ENCODE data around the gene KDM6B. TPM values are rescaled to one million over a fixed set of nuclear protein-coding genes. Genes with fewer than 3 reads are reported as not detected.
"Not testable (repeated sequence)": the region's sequence is repeated elsewhere in the genome, so short reads cannot be mapped to it uniquely, and the experiment has no call there.

The KDM6B gene
- total and polyA plus RNA-seq, 5 donors from 2014 or later, result 0.30 to 255 (median 0.53) TPM

DNA sequence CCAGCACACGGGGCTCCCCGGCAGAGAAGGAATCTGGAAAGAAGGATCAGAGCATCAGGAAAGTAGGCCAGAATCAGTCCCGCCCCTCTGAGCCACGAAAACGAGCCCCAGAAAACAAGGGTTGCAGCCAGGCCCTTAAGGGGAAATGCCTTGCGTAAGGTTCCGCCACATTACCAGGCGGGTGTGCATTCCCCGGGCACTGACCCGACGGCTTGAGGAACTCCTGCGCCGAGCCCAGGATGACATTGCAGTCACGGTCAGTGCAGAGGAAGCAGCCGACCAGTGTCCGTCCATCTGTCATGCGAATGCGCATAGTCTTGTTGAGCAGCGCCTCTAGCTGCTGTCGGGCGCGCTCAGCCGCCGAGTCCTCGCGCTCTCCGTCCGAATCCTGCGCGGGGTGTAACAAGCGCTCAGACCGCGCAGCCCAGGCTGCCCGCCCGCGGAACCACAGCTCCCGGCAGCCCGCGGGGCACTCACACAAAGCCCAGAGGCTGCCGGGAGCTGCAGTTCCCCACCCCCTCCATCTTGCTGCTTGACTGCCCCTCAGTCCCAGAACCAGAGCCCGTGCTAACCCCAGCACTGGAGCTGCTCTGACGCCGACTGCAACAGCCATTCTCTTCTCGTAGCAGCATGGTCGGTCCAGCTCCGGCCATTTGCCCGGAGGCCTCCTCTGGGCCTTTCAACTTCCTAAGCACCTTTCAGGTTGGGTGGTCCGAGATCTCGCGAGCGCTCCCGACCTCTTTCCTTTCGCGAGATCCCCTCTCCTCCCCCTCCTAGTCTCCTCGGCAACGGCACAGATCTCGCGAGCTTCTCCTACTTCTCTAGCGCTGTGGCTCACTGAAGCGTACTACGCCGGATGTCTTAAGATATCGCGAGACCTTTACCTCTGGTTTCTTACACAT lies 23.0 kb downstream of the KDM6B start, which contains the start of gene NAA38:
Gene NAA38 (minus strand): TSS at position 749 of the 902 bp plus-strand sequence. CDS start 96 bp downstream, at position 653.
- peak; percentile 87 to 88 for ATAC-seq (ENCODE audit: low read depth in 2 of 2)
- no peaks in the 10 kb centered on the region for H3K27me3 Mint-ChIP-seq
- no peaks in the 10 kb centered on the region for H3K9me3 Mint-ChIP-seq
- no peak within 1 kb of the TSS for H3K27ac Mint-ChIP-seq
- Histone ChIP-seq H3K4me1 (ENCODE audit: control insufficient read depth, insufficient read depth, low read length, poor library complexity, severe bottlenecking) (peaks cover 34% of the 10 kb centered on the region), H3K27me3 (ENCODE audit: control insufficient read depth, insufficient read depth, low read length) (no peaks in the 10 kb centered on the region), H3K4me3 (ENCODE audit: low read depth, low read length) (peak within 1 kb of the TSS; percentile 98), H3K36me3 (ENCODE audit: control insufficient read depth, insufficient read depth, low read length) (peaks cover 8% of the 10 kb centered on the region), H3K9me3 (ENCODE audit: control insufficient read depth in 2 of 2, low read length in 2 of 2) (no peaks in the 10 kb centered on the region), H3K27ac (ENCODE audit: insufficient read depth, low read length, poor library complexity, severe bottlenecking) (peak within 1 kb of the TSS; percentile 89)
- H3K36me3 Mint-ChIP-seq, result no peaks in the 10 kb centered on the region
- no peak within 1 kb of the TSS for H3K4me3 Mint-ChIP-seq
- peaks cover 0 to 13% (median 4%) of the 10 kb centered on the region in 4 donors for H3K4me1 Mint-ChIP-seq
- peak; percentile 94 to 99 (median 98) for DNase-seq

DNA sequence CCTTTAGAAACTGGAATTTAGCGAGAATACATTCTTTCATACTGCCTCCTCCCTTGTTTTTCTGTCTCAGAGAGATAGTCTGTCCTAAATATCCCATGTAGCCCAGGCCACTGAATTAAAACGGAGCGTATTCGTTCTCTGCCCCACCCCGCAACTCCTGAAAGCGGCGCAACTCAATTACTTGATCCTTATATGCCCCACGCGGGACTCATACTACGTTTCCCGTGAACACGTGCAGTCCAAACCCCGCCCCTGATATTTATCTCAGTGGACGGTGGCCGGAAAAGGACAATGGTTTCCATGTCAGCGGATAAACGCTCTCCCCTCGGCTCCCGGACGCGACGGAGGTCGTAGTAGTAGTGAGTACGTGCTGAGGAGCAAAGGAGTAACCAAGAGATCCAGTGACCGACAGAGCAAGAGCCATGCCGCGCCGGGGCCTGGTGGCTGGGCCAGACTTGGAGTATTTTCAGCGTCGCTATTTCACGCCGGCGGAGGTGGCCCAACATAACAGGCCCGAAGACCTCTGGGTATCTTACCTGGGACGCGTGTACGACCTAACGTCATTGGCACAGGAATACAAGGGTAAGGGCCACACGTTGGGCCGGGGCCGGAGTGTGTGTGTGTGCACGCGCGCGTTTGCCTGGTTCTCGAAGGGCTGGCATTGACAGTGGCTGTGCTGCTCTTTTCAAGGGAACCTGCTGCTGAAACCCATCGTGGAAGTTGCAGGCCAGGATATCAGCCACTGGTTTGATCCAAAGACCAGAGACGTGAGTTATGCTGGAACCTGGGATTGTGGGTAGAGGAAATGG lies 23.9 kb downstream of the KDM6B start, which contains the start of gene CYB5D1:
Gene CYB5D1 (plus strand): TSS at position 291 of the 809 bp plus-strand sequence. CDS start 132 bp downstream, at position 423.
- H3K27ac ChIP-seq (ENCODE audit: insufficient read depth, low read length, poor library complexity, severe bottlenecking), result peak within 1 kb of the TSS; percentile 89
- no peaks in the 10 kb centered on the region for H3K9me3 ChIP-seq (ENCODE audit: control insufficient read depth in 2 of 2, low read length in 2 of 2)
- peaks cover 4 to 16% (median 6%) of the 10 kb centered on the region in 4 donors for H3K4me1 Mint-ChIP-seq
- H3K27me3 Mint-ChIP-seq, result no peaks in the 10 kb centered on the region
- ATAC-seq (ENCODE audit: low read depth in 2 of 2) (peak; percentile 56), DNase-seq (peak; percentile 80 to 95 (median 94))
- peaks cover 3% of the 10 kb centered on the region for H3K36me3 ChIP-seq (ENCODE audit: control insufficient read depth, insufficient read depth, low read length)
- H3K36me3 Mint-ChIP-seq, result no peaks in the 10 kb centered on the region
- H3K4me3 Mint-ChIP-seq, result no peak within 1 kb of the TSS
- H3K4me1 ChIP-seq (ENCODE audit: control insufficient read depth, insufficient read depth, low read length, poor library complexity, severe bottlenecking), result peaks cover 31% of the 10 kb centered on the region
- no peak within 1 kb of the TSS for H3K27ac Mint-ChIP-seq
- H3K9me3 Mint-ChIP-seq, result no peaks in the 10 kb centered on the region
- no peaks in the 10 kb centered on the region for H3K27me3 ChIP-seq (ENCODE audit: control insufficient read depth, insufficient read depth, low read length)
- peak within 1 kb of the TSS; percentile 98 for H3K4me3 ChIP-seq (ENCODE audit: low read depth, low read length)

DNA sequence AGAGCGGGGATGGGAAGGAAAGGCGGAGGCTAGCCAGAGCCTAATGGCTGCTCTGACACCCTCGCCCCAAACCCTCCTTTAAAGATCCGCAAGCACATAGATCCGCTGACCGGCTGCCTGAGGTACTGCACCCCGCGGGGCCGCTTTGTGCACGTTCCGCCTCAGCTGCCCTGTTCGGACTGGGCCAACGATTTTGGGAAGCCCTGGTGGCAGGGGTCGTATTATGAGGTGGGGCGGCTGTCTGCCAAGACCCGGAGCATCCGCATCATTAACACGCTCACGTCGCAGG lies 24.4 kb downstream of the KDM6B start:
- no peaks in the 10 kb centered on the region for H3K36me3 ChIP-seq (ENCODE audit: control insufficient read depth, insufficient read depth, low read length)
- Mint-ChIP-seq H3K9me3 (no peaks in the 10 kb centered on the region), H3K4me3 (no peak overlapping the region), H3K27me3 (no peaks in the 10 kb centered on the region), H3K4me1 (peaks cover 4 to 17% (median 6%) of the 10 kb centered on the region in 4 donors), H3K27ac (no peak overlapping the region), H3K36me3 (no peaks in the 10 kb centered on the region)
- peaks cover 31% of the 10 kb centered on the region for H3K4me1 ChIP-seq (ENCODE audit: control insufficient read depth, insufficient read depth, low read length, poor library complexity, severe bottlenecking)
- H3K9me3 ChIP-seq (ENCODE audit: control insufficient read depth in 2 of 2, low read length in 2 of 2), result no peaks in the 10 kb centered on the region
- peak in 1 of 3 donors; percentile 22 for DNase-seq
- peak overlapping the region; percentile 89 for H3K27ac ChIP-seq (ENCODE audit: insufficient read depth, low read length, poor library complexity, severe bottlenecking)
- no peak for ATAC-seq (ENCODE audit: low read depth in 2 of 2)
- no peaks in the 10 kb centered on the region for H3K27me3 ChIP-seq (ENCODE audit: control insufficient read depth, insufficient read depth, low read length)
- peak overlapping the region; percentile 98 for H3K4me3 ChIP-seq (ENCODE audit: low read depth, low read length)

DNA sequence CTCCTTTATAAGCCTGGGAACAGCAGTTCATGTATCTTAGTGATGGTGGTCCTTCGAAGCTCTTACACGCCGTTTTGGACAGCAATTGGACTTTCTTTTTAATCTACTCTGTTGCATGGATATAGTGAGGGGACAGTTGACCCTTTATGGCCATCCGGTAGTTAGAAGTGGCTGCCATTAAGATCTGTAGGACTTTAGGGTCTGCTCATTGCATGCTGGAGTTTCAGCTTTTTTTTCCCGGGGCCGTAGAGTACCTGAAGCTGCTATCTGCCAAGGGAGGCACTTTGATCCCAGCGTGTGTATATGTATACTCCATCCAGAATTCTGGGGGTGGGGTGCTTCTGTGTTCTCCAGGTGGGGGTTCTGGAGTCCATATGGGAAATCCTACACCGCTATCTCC lies 25.0 kb downstream of the KDM6B start:
- DNase-seq, result no peak
- peak overlapping the region in 2 of 3 donors; percentile 20 to 55 for H3K27ac Mint-ChIP-seq

DNA sequence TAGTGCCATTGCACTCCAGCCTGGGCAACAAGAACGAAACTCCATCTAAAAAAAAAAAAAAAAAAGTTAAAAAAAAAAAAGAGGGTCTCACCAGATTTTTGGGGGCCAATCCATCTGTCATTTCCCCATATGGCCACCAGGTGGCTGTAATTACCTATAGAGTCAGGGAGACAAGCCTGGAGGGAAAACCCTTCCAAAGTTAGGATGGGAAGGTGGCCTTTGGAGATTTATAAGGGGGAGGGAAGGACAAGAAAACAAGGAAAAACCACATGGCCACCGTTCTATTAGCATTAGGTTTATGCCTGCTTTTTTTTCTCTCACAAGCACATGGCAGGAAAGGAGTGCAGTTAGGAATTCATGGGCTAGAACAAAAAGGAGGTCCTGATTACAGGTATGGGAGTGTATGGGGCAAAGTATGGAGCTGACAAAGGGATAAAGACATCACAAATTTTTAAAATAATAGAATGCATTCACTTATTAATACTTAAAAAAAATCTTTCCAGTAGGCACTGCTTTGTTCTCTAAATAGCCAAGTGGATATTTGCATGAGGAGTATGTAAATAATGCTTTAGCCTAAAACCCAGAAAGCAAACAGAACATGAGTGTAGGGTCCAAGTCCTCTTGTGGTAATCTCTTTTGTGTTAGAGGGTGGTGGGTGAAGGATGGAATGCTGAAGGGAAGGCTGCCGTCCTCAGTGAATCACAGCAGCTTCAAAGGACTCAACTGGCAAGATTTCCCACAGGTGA lies 28.8 kb downstream of the KDM6B start:
- Mint-ChIP-seq H3K27me3 (no peaks in the 10 kb centered on the region), H3K36me3 (peaks cover 17% of the 10 kb centered on the region)

More for the DNA sequence above, 25.0 kb downstream of the KDM6B start:
- Histone ChIP-seq H3K4me3 (ENCODE audit: low read depth, low read length) (no peak overlapping the region), H3K9me3 (ENCODE audit: control insufficient read depth in 2 of 2, low read length in 2 of 2) (no peaks in the 10 kb centered on the region), H3K4me1 (ENCODE audit: control insufficient read depth, insufficient read depth, low read length, poor library complexity, severe bottlenecking) (peaks cover 31% of the 10 kb centered on the region), H3K27ac (ENCODE audit: insufficient read depth, low read length, poor library complexity, severe bottlenecking) (no peak overlapping the region), H3K27me3 (ENCODE audit: control insufficient read depth, insufficient read depth, low read length) (no peaks in the 10 kb centered on the region), H3K36me3 (ENCODE audit: control insufficient read depth, insufficient read depth, low read length) (no peaks in the 10 kb centered on the region)
- Mint-ChIP-seq H3K4me3 (peak overlapping the region in 1 of 4 donors; percentile 56), H3K27me3 (no peaks in the 10 kb centered on the region), H3K36me3 (no peaks in the 10 kb centered on the region), H3K4me1 (peaks cover 4 to 15% (median 5%) of the 10 kb centered on the region in 4 donors), H3K9me3 (no peaks in the 10 kb centered on the region)
- ATAC-seq (ENCODE audit: low read depth in 2 of 2), result no peak

DNA sequence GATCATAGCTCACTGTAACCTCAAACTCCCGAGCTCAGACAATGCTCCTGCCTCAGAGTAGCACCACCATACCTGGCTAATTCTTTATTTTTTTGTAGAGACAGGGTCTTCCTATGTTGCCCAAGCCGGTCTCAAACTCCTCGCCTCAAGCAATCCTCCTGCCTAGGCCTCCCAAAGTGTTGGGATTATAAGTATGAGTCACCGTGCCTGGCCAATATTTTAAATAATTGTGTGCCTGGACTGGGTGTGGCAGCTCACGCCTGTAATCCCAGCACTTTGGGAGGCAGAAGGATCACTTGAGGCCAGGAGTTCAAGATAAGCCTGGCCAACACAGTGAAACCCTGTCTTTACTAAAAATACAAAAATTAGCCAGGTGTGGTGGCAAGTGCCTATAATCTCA lies 30.4 kb downstream of the KDM6B start:
- not testable (repeated sequence) for H3K27me3 ChIP-seq (ENCODE audit: control insufficient read depth, insufficient read depth, low read length); DNase-seq; H3K4me3 ChIP-seq (ENCODE audit: low read depth, low read length); H3K27ac ChIP-seq (ENCODE audit: insufficient read depth, low read length, poor library complexity, severe bottlenecking); H3K27me3 Mint-ChIP-seq; H3K36me3 ChIP-seq (ENCODE audit: control insufficient read depth, insufficient read depth, low read length); ATAC-seq (ENCODE audit: low read depth in 2 of 2); H3K9me3 ChIP-seq (ENCODE audit: control insufficient read depth in 2 of 2, low read length in 2 of 2); H3K9me3 Mint-ChIP-seq; H3K27ac Mint-ChIP-seq; H3K4me3 Mint-ChIP-seq
- peaks cover 19% of the 10 kb centered on the region for H3K36me3 Mint-ChIP-seq
- peaks cover 13 to 37% (median 24%) of the 10 kb centered on the region in 4 donors for H3K4me1 Mint-ChIP-seq
- peaks cover 16% of the 10 kb centered on the region for H3K4me1 ChIP-seq (ENCODE audit: control insufficient read depth, insufficient read depth, low read length, poor library complexity, severe bottlenecking)

More for the DNA sequence above, 28.8 kb downstream of the KDM6B start:
- H3K4me3 ChIP-seq (ENCODE audit: low read depth, low read length), result no peak overlapping the region
- peak; percentile 33 to 43 (median 41) for DNase-seq
- Mint-ChIP-seq H3K9me3 (no peaks in the 10 kb centered on the region), H3K27ac (peak overlapping the region in 2 of 3 donors; percentile 48 to 81), H3K4me1 (peaks cover 8 to 25% (median 14%) of the 10 kb centered on the region in 4 donors), H3K4me3 (peak overlapping the region in 1 of 4 donors; percentile 0)
- no peak for ATAC-seq (ENCODE audit: low read depth in 2 of 2)
- no peak overlapping the region for H3K27ac ChIP-seq (ENCODE audit: insufficient read depth, low read length, poor library complexity, severe bottlenecking)
- H3K4me1 ChIP-seq (ENCODE audit: control insufficient read depth, insufficient read depth, low read length, poor library complexity, severe bottlenecking), result peaks cover 16% of the 10 kb centered on the region
- no peaks in the 10 kb centered on the region for H3K27me3 ChIP-seq (ENCODE audit: control insufficient read depth, insufficient read depth, low read length)
- H3K9me3 ChIP-seq (ENCODE audit: control insufficient read depth in 2 of 2, low read length in 2 of 2), result no peaks in the 10 kb centered on the region
- no peaks in the 10 kb centered on the region for H3K36me3 ChIP-seq (ENCODE audit: control insufficient read depth, insufficient read depth, low read length)

DNA sequence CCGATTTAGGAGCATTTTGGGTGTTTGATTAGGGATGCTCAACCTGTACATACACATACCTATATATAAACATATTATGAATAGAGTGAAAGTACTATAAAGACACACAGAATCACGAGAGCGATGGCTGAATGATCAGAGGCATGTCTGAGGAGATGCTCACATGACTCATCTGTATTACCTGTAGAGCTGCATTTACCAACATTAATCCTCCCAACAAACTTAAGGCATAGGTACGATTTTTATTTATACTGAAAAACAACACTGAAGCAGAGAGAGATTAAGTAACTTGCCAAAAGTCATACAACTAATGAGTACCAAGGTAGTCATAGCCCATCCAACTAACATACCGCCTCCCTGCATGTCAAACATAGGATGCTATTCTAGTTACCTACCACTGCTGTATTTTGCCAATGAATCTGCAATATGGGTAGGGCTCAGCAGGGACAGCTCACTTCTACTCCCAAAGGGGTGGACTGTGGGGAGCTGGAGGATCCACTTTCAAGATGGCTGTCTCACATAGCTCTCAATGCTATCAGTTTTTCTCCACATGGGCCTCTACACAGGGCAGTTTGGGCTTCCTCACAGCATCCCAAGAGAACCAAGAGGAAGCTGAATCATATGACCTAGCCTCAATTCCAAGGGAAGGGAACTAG lies 31.1 kb downstream of the KDM6B start:
- Histone ChIP-seq H3K36me3 (ENCODE audit: control insufficient read depth, insufficient read depth, low read length) (no peaks in the 10 kb centered on the region), H3K4me1 (ENCODE audit: control insufficient read depth, insufficient read depth, low read length, poor library complexity, severe bottlenecking) (peaks cover 16% of the 10 kb centered on the region), H3K4me3 (ENCODE audit: low read depth, low read length) (no peak overlapping the region), H3K27ac (ENCODE audit: insufficient read depth, low read length, poor library complexity, severe bottlenecking) (no peak overlapping the region), H3K27me3 (ENCODE audit: control insufficient read depth, insufficient read depth, low read length) (no peaks in the 10 kb centered on the region), H3K9me3 (ENCODE audit: control insufficient read depth in 2 of 2, low read length in 2 of 2) (no peaks in the 10 kb centered on the region)
- no peaks in the 10 kb centered on the region for H3K9me3 Mint-ChIP-seq
- DNase-seq (no peak), ATAC-seq (ENCODE audit: low read depth in 2 of 2) (no peak)
- peak overlapping the region in 1 of 3 donors; percentile 42 for H3K27ac Mint-ChIP-seq
- peaks cover 19% of the 10 kb centered on the region for H3K36me3 Mint-ChIP-seq
- H3K27me3 Mint-ChIP-seq, result no peaks in the 10 kb centered on the region
- no peak overlapping the region for H3K4me3 Mint-ChIP-seq
- H3K4me1 Mint-ChIP-seq, result peaks cover 13 to 39% (median 22%) of the 10 kb centered on the region in 4 donors

All from CD4-positive, CD25-positive, alpha-beta regulatory T cell (primary cell).